ENCODE data around the gene DIS3L2.

- TF ChIP-seq FOXM1 (IDR thresholded peaks at IDR 0.05; ENCODE audit: borderline replicate concordance), result no peak
- no peak for TF ChIP-seq BHLHE40 (IDR thresholded peaks at IDR 0.05; ENCODE audit: borderline replicate concordance)
- no peak for TF ChIP-seq SP1 (IDR thresholded peaks at IDR 0.05)
- TF ChIP-seq ARNT (IDR thresholded peaks at IDR 0.05), result no peak
- no peak for TF ChIP-seq SUZ12 (IDR thresholded peaks at IDR 0.05)
- no peak for TF ChIP-seq CTBP1 (IDR thresholded peaks at IDR 0.05; ENCODE audit: borderline replicate concordance)
- TF ChIP-seq LEF1 (IDR thresholded peaks at IDR 0.05; ENCODE audit: borderline replicate concordance), result no peak
- no peak for TF ChIP-seq HDGF (IDR thresholded peaks at IDR 0.05; ENCODE audit: borderline replicate concordance)
- no peak for TF ChIP-seq ELF4 (IDR thresholded peaks at IDR 0.05)
Observed at GRCh38 chr2:232322560-232323327, 361.2 kb downstream of the DIS3L2 start.

Data from HEK293T (cell line).